Umbilical cord (tissue), 1 donor: Measurements from ENCODE around the gene OR2AE1. TPM values are rescaled to one million over a fixed set of nuclear protein-coding genes. Genes with fewer than 3 reads are reported as not detected.

ENCODE experiments used
- total RNA-seq: library from RNA; depleted of rRNA; stranded (reverse); fragments of >200 nt; gene quantifications from one replicate; pipeline ENCODE4 v1.2.3, GENCODE V29; 2014; ENCODE audit warnings: low replicate concordance; ENCODE audit not compliant: insufficient read depth

The OR2AE1 gene
- total RNA-seq, 1 donor from 2014 or later, result 0.96 TPM

Other genes with a start within 250 kb of the OR2AE1 start
- gene CYP3A5, start 197.0 kb downstream of the OR2AE1 start, total RNA-seq, result 25.8 TPM
- gene CYP3A7, start 141.8 kb downstream of the OR2AE1 start, total RNA-seq, result 1.2 TPM
- 0.72 TPM for gene CYP3A4, start 92.8 kb downstream of the OR2AE1 start, total RNA-seq
- gene CYP3A43, start 49.0 kb downstream of the OR2AE1 start, total RNA-seq, result 1.9 TPM
- 24.6 TPM for gene TRIM4, start 42.5 kb upstream of the OR2AE1 start, total RNA-seq
- not detected for gene GJC3, start 52.6 kb upstream of the OR2AE1 start, total RNA-seq
- 9.9 TPM for gene AZGP1, start 99.0 kb upstream of the OR2AE1 start, total RNA-seq
- gene ZKSCAN1, start 138.6 kb upstream of the OR2AE1 start, total RNA-seq, result 27.7 TPM
- gene ZSCAN21, start 172.7 kb upstream of the OR2AE1 start, total RNA-seq, result 7.0 TPM
- 37.1 TPM for gene ZNF3, start 204.7 kb upstream of the OR2AE1 start, total RNA-seq
- 19.5 TPM for gene COPS6, start 211.9 kb upstream of the OR2AE1 start, total RNA-seq
- 21.7 TPM for gene MCM7, start 224.4 kb upstream of the OR2AE1 start, total RNA-seq
- 6.0 TPM for gene AP4M1, start 224.6 kb upstream of the OR2AE1 start, total RNA-seq
- 22.1 TPM for gene TAF6, start 242.3 kb upstream of the OR2AE1 start, total RNA-seq
- 33.0 TPM for gene CNPY4, start 242.6 kb upstream of the OR2AE1 start, total RNA-seq
- gene MBLAC1, start 249.9 kb upstream of the OR2AE1 start, total RNA-seq, result 1.9 TPM